ENCODE measurements around the gene SLC9A2.

DNA sequence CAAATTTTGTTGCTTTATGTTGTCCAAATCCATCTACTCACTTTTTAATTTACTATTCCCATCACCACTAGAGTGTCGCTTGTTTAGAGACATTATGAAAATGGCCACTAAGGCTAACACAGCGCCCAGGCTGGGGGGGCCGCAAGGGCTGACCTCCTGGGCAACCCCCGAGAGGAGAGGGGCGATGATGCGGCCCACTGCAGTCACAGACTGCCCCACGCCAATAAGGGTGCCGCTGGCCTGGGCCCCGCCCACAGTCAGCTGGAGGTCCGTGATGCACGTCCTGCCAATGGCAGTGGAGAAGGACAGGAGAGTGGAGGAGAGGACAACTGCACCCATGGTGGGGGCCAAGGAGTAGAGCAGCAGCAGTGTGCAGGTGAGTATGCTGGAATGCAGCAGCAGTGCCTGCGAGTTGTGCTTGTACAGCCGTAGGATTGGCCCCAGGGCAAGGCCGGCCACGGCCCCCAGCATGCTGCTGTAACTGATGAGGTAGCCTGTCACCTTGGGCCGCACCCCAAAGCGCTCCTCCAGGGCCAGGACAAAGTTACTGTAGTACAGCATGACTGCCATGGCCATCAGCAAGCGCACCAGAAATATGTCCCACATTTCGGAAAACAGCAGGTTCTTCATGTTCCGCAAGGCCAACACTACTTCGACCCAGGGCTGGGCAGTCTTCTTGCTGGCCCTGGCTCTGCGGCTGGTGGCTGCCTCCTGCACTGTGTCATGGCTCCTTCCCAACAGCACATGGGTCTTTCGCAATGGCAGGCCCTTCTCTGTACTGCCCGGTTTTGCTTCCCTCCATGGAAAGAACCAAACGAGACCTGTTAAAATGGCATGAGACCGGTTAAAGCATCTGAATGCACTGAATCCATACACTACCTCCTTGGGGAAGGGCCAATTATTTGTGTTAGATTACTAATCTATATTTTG, 99.3 kb downstream of the SLC9A2 start:
- TF ChIP-seq POLR2AphosphoS5 (IDR thresholded peaks at IDR 0.05; ENCODE audit: low read depth) (no peak), GABPA (IDR thresholded peaks at IDR 0.05; ENCODE audit: low read depth) (no peak), SPI1 (IDR thresholded peaks at IDR 0.05; ENCODE audit: borderline replicate concordance, low read depth) (no peak)
- TF ChIP-seq, protein P1, sequence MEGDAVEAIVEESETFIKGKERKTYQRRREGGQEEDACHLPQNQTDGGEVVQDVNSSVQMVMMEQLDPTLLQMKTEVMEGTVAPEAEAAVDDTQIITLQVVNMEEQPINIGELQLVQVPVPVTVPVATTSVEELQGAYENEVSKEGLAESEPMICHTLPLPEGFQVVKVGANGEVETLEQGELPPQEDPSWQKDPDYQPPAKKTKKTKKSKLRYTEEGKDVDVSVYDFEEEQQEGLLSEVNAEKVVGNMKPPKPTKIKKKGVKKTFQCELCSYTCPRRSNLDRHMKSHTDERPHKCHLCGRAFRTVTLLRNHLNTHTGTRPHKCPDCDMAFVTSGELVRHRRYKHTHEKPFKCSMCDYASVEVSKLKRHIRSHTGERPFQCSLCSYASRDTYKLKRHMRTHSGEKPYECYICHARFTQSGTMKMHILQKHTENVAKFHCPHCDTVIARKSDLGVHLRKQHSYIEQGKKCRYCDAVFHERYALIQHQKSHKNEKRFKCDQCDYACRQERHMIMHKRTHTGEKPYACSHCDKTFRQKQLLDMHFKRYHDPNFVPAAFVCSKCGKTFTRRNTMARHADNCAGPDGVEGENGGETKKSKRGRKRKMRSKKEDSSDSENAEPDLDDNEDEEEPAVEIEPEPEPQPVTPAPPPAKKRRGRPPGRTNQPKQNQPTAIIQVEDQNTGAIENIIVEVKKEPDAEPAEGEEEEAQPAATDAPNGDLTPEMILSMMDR (IDR thresholded peaks at IDR 0.05; ENCODE audit: insufficient read depth, low read length): no peak
- TF ChIP-seq, protein P2, sequence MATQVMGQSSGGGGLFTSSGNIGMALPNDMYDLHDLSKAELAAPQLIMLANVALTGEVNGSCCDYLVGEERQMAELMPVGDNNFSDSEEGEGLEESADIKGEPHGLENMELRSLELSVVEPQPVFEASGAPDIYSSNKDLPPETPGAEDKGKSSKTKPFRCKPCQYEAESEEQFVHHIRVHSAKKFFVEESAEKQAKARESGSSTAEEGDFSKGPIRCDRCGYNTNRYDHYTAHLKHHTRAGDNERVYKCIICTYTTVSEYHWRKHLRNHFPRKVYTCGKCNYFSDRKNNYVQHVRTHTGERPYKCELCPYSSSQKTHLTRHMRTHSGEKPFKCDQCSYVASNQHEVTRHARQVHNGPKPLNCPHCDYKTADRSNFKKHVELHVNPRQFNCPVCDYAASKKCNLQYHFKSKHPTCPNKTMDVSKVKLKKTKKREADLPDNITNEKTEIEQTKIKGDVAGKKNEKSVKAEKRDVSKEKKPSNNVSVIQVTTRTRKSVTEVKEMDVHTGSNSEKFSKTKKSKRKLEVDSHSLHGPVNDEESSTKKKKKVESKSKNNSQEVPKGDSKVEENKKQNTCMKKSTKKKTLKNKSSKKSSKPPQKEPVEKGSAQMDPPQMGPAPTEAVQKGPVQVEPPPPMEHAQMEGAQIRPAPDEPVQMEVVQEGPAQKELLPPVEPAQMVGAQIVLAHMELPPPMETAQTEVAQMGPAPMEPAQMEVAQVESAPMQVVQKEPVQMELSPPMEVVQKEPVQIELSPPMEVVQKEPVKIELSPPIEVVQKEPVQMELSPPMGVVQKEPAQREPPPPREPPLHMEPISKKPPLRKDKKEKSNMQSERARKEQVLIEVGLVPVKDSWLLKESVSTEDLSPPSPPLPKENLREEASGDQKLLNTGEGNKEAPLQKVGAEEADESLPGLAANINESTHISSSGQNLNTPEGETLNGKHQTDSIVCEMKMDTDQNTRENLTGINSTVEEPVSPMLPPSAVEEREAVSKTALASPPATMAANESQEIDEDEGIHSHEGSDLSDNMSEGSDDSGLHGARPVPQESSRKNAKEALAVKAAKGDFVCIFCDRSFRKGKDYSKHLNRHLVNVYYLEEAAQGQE (IDR thresholded peaks at IDR 0.05; ENCODE audit: insufficient replicate concordance, low read depth): no peak
